HT-29 (cell line): Measurements from ENCODE around the gene MOB4. TPM values are rescaled to one million over a fixed set of nuclear protein-coding genes. Genes with fewer than 3 reads are reported as not detected.
"Not testable (repeated sequence)": the region's sequence is repeated elsewhere in the genome, so short reads cannot be mapped to it uniquely, and the experiment has no call there.

Experiments
- DNase-seq: peaks from one replicate; pipeline ENCODE4 v3.0.0-alpha.2; 2015; ENCODE audit warnings: low spot score
- total RNA-seq: library from RNA; depleted of rRNA; stranded (reverse); fragments of >200 nt; shearing (Covaris generic); gene quantifications from 2 replicates; pipeline ENCODE4 v1.2.3, GENCODE V29; 2014; rRNA removed

MOB4 gene
- total RNA-seq = 15.3 and 17.9 TPM in 2 replicates

DNA sequence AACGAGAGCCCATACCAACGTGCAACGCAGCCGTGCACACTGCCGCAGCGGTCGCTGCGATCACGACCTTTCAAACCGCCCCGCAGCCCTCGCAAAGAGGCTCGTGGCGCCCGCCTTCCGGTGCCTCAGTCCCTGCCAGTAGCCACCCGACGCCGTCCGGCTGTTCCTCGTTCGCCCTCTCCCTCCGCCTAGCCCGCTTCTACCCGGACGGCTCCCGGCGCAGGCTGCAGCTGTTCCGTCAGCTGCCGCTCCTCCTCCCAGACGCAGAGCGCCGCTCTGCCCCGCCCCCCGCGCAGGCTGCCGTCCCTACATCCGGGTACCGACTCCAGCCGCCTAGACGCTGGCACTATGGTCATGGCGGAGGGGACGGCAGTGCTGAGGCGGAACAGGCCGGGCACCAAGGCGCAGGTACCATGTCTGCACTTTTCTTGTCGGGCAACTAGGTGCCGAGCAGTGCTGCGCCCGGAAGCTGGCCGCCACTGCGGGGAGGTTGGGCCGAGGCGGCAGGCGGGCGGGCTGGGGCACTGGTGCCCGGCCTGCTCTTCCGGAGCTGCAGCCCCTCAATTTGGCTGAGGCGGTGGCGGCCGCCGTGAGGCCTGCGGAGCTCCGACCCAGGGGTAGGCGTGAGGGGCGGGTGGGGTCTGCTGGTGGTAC, at the start of gene MOB4:
TSS of gene MOB4 (plus strand) at position 328 of the 654 bp plus-strand sequence. CDS start at position 349, 21 bp downstream.
- peak; percentile 94 for DNase-seq

- no peak for DNase-seq
Measured at GRCh38 chr2:197472166-197472565, 43.7 kb upstream of the MOB4 start.

GRCh38 chr2:197477797-197478196, 38.1 kb upstream of the MOB4 start:
- DNase-seq = no peak

- DNase-seq = no peak
Measured at GRCh38 chr2:197480165-197481036, 35.5 kb upstream of the MOB4 start.

DNA sequence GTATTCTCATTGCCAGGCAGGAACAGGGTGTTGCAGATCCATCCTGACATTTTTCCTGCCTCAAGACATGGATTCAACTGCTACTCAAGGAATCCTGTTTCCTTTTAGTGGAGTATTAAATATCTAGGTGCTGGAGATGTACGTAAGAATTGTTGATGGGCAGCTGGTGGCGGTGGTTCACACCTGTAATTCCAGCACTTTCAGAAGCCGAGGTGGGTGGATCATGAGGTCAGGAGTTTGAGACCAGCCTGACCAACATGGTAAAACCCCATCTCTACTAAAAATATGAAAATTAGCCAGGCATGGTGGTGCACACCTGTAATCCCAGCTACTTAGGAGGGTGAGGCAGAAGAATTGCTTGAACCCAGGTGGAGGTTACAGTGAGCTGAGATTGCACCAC, 31.6 kb upstream of the MOB4 start:
- DNase-seq = not testable (repeated sequence)

DNA sequence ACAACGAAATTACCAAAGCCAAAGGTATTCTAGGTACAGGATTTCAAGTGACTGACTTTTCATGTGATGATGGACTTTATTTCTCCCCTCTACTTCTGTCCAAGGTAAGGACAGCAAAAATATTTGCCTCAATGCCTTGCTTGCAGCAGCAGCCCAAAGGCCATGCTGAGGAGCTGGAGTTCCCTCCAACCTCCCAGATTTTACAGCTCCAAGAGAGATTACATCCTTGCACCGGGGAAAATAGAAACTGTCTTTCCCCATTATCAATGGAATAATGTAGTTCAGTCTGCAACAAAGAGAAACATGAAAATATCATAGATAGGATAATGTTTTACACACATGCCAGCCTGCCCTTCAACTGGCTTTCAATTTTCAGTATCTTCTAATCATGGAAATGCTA, 29.7 kb upstream of the MOB4 start:
- no peak for DNase-seq

DNA sequence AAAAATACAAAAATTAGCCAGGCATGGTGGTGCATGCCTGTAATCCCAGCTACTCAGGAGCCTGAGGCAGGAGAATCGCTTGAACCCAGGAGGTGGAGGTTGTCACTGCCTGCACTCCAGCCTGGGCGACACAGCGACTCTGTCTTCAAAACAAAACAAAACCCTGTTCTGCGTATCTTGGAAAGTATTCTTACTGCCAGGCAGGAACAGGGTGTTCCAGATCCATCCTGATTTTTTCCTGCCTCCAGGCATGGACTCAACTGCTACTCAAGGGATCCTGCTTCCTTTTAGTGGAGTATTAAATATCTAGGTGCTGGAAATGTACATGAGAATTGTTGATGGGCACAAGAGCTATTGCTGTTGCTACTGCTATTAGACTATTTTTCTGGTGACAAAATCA, 28.5 kb upstream of the MOB4 start:
- no peak for DNase-seq

GRCh38 chr2:197495433-197496134, 20.3 kb upstream of the MOB4 start:
- DNase-seq = no peak

- DNase-seq = no peak
Measured at GRCh38 chr2:197496695-197497094, 19.2 kb upstream of the MOB4 start.

- no peak for DNase-seq
Measured at GRCh38 chr2:197497326-197497725, 18.5 kb upstream of the MOB4 start.

DNA sequence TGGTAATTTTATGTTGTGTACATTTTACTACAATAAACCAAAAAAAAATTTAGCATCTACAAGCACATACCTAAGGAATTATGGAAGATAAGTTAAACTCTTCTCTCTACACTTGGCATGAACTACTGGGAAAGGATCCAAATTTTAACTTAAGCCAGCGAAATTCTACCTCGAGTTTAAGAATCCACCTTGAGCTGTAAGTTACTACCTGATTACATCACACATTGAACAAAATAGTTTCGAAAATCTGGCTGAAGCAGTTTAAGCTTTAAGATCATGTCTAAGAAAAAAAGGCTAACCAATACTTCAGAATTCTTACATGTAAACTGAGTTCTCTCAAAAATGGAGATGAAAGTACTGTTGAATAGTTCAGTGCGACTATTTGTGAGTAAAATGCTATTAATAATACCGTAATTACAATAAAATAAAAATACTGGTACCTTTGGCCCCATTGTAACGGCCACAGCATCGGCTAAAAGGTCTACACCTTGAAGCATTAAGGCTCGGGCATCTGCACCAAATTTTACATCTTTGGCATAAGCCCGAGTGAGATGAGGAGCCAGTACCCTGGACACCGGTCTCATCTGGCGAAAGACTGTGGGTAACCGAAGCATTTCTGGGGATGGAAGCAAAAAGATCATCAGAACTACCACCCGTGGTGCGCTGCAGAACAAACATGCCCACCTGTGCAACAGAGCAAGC, 17.5 kb upstream of the MOB4 start:
- DNase-seq = no peak

DNA sequence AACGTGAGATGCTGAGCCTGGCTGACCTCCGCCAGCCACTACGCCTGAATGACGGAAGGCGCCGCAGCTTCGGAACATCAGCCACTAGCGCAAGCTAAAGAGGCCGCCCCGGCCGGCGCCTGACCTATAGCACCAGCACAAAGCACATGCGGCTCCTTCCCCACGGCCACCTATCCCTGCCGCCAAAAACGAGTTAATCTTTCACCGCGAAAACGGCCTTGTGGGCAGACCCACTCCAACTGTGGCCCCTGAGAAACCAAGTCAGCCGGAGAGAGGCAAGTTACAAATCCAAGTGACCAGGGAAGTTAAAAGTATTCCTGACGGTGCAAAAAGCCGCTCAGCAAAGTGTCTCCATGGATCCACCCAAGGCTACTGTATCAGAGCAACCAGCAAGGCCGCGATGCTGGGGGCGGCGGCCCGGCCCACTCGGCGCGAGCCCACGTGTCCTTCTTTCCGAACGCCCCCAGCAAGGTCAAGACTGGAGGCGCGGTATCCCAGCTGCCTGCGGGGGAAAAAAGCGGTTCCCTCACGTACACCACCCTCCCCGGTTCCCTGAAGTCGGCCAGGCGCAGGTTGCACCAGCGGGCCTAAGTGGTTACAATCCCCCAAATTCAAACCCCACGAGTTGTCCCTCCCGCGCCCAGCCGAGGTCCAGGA, 16.8 kb upstream of the MOB4 start:
- DNase-seq = peak; percentile 58

GRCh38 chr2:197499594-197500502, 16.0 kb upstream of the MOB4 start, which contains the start of the genes HSPD1 and HSPE1:
Gene HSPD1 (minus strand): TSS chr2:197499840. CDS start chr2:197498848, 992 bp downstream.
Gene HSPE1 (plus strand): TSS chr2:197500379. CDS start chr2:197500437, 58 bp downstream.
- DNase-seq = peak; percentile 99

GRCh38 chr2:197500503-197501131, 15.2 kb upstream of the MOB4 start:
- DNase-seq = peak; percentile 40

DNA sequence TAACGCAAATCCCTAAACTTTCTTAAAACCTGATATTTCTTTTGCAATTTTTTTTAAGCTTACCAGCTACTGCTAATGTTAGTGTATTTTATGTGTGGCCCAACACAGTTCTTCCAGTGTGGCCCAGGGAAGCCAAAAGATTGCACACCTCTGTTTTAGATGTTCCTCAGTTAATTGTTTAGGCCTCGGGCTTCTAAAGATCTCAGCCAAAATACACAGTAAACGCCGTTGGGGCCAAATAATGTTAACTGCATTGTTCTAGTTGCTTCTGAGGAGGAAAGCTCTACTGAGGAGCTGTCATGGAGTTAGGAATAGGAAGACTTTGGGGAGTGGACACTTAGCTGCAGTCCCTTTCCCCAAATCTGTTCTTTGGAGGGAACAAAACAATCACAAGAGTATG, 13.7 kb upstream of the MOB4 start:
- no peak for DNase-seq

DNA sequence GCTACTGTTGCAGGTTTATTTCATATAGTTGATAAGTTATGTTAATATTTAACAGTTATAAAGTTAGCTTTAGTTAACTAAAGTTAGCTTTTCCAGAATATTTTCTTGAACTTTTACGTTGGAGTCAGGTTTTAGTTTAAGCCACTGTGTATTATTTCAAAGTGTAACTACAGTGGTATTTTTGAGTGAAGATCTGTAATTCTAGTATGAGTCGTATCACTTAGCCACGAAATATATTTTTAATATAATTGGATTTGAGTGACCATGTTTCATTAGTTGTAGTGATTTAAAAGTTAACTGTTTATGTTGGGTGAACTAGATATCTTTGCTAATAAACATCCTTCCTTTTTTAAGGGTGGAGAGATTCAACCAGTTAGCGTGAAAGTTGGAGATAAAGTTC, 13.2 kb upstream of the MOB4 start:
- DNase-seq = no peak

- no peak for DNase-seq
Measured at GRCh38 chr2:197504000-197504399, 11.9 kb upstream of the MOB4 start.

- no peak for DNase-seq
Measured at GRCh38 chr2:197504512-197504911, 11.4 kb upstream of the MOB4 start.

- DNase-seq = no peak
Measured at GRCh38 chr2:197506658-197507057, 9.2 kb upstream of the MOB4 start.
